K562 (cell line): ENCODE measurements around the gene CPSF2. TPM values are rescaled to one million over a fixed set of nuclear protein-coding genes. Genes with fewer than 3 reads are reported as not detected.

Experiments used
- CBX8 ChIP-seq: fragments of 200-600 bp; sonication (generic); IDR thresholded peaks from 2 replicates; pipeline ENCODE4 v1.6.1; 2012; ENCODE audit warnings: borderline replicate concordance, mixed run types, low read depth, mild to moderate bottlenecking, moderate library complexity, mixed read lengths, low read length, control low read depth, inconsistent platforms; ENCODE audit not compliant: poor library complexity, severe bottlenecking; ENCODE audit errors: extremely low read depth
- CHD7 ChIP-seq: fragments of 200-600 bp; sonication (generic); IDR thresholded peaks from one replicate; pipeline ENCODE4 v1.6.1; 2012; ENCODE audit warnings: mild to moderate bottlenecking, low read depth, low read length, inconsistent platforms
- CTCF ChIP-seq, 3 experiments: IDR thresholded peaks in 2 of 3; conservative IDR thresholded peaks in 1 of 3; 2 replicates each; pipeline ENCODE4 v1.5.1; 2011 to 2012; ENCODE audit warnings: low read length in 3 of 3, mild to moderate bottlenecking in 3 of 3, control low read depth in 2 of 3, improper control_type of control experiment in 1 of 3, inconsistent platforms in 1 of 3, low read depth in 1 of 3, mixed read lengths in 1 of 3, moderate library complexity in 1 of 3; ENCODE audit not compliant: insufficient read depth in 2 of 3
- PREB ChIP-seq: sonication (generic); formaldehyde crosslinking; IDR thresholded peaks from 2 replicates; pipeline ENCODE4 v1.8.1; 2023; ENCODE audit warnings: mild to moderate bottlenecking, missing genetic modification reagents
- PYGO2 ChIP-seq: fragments of 450-650 bp; IDR thresholded peaks from 2 replicates; pipeline ENCODE4 v1.6.1; 2016; ENCODE audit warnings: mild to moderate bottlenecking, missing genetic modification characterization, moderate library complexity, missing compliant biosample characterization
- RBM34 ChIP-seq: fragments of 200-400 bp; formaldehyde crosslinking; IDR thresholded peaks from 2 replicates; pipeline ENCODE4 v1.6.1; 2018; ENCODE audit warnings: low read length, borderline replicate concordance; ENCODE audit not compliant: insufficient read depth
- SREBF1 ChIP-seq: fragments of 150-350 bp; IDR thresholded peaks from 2 replicates; pipeline ENCODE4 v1.6.1; 2014; ENCODE audit warnings: antibody characterized with exemption, low read depth, low read length, borderline replicate concordance
- THRA ChIP-seq: fragments of 450-650 bp; IDR thresholded peaks from 2 replicates; pipeline ENCODE4 v1.6.1; 2017; ENCODE audit warnings: mild to moderate bottlenecking, moderate library complexity
- XRCC3 ChIP-seq: fragments of 450-650 bp; IDR thresholded peaks from 2 replicates; pipeline ENCODE4 v1.6.1; 2017; ENCODE audit warnings: mild to moderate bottlenecking, moderate library complexity
- ZNF121 ChIP-seq: sonication (generic); formaldehyde crosslinking; conservative IDR thresholded peaks from 2 replicates; pipeline ENCODE4 v1.8.0; 2022; ENCODE audit warnings: missing genetic modification reagents
- polyA plus RNA-seq, 8 experiments: library from polyadenylated mRNA; depleted of rRNA in 4 of 8; stranded (reverse) in 5 of 8; unstranded in 3 of 8; fragments of >200 nt; fragmentation: Nextera tagmentation in 2 of 8; fragmentation: Illumina TruSeq in 1 of 8; extraction: Ambion mirVana in 2 of 8; extraction: Trizol in 1 of 8; gene quantifications; 2 replicates each; pipeline versions ENCODE4 v1.2.1 to v1.2.3, GENCODE V29; 2011 to 2014; ENCODE audit warnings: inconsistent platforms in 1 of 8, missing spikeins in 1 of 8
- total RNA-seq, 7 experiments: library from RNA; depleted of rRNA in 6 of 7; stranded (reverse); fragments of >200 nt in 6 of 7; fragmentation: Illumina TruSeq in 2 of 7; extraction: Trizol in 2 of 7; gene quantifications; 2 replicates each; pipeline versions ENCODE4 v1.2.1 to v1.2.3, GENCODE V29; 2011 to 2021; ENCODE audit warnings: low replicate concordance in 1 of 7

Gene CPSF2
- total and polyA plus RNA-seq, 9 of the 15 experiments (the other 6 are each of a cell fraction or from before 2014, with no cell fraction given) = 20.8 to 71.3 (median 49.0) TPM

GRCh38 chr14:92121670-92122350, at the start of gene CPSF2, which contains the start of gene NDUFB1 (continued):
- TF ChIP-seq THRA = no peak
- TF ChIP-seq ZNF121 (CRISPR knock-in tag) = no peak
- TF ChIP-seq SREBF1 = no peak
- TF ChIP-seq CTCF (IDR thresholded peaks at IDR 0.05 in 2 of 3, conservative IDR thresholded peaks at IDR 0.05 in 1 of 3; ENCODE audit: insufficient read depth in 2 of 3, low read depth in 1 of 3, low read length in 3 of 3) = no peak
- TF ChIP-seq PREB = no peak
- no peak for TF ChIP-seq XRCC3
- no peak for TF ChIP-seq CHD7
- no peak for TF ChIP-seq PYGO2 (tag)
- TF ChIP-seq RBM34 = no peak
- no peak for TF ChIP-seq CBX8
